GM18858 (cell line): ENCODE data around the gene KRT17.
"Not testable (repeated sequence)": the region's sequence is repeated elsewhere in the genome, so short reads cannot be mapped to it uniquely, and the experiment has no call there.

ENCODE experiments used
- ATAC-seq: cut with Tn5 transposase; IDR thresholded peaks from one replicate; pipeline ENCODE4 v1.9.1; 2021; ENCODE audit not compliant: unreplicated experiment

KRT17 gene

DNA sequence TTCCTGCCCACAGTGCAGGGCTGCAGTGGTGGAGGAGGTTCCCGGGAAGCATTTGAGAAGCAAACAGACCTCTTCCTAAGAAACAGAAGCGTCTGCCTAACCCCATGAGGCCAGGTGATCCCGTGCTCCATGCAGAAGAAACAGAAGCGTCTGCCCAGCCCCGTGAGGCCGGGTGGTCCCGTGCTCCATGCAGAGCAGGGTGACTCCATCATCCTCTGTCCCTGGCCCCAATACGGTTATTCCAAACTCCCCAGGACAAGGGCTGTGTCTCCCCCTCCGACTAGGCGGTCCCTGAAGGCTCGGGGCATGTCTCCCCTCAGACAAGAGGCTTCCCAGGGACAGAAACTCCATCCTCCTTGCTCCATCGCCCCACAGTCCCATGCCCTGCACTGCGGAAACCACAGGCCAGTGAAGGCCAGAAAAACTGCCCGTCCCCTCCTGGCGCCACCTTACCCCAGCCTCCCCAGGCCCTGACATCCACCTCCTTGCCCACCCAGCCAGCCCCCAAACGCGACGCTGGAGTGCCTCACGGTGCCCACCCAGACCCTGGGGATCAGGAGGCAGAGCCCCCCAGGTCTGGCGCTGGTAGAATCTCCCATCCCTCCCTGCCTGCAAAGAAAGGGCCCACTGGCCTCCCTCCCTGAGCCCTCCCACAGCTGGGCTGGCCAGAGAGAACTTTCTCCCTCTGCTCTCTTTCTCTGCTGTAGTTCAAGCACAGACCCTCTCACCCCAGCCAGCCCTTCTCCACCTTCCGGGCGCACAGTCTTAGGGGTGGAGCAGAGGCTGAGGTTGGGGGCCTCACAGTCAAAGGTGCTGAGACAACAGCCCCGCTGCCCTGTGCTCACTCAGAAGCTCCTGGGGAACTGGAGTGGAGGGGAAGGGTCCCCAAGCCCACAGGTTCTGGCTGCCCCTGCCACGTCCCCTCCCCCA, 30.6 kb upstream of the KRT17 start:
- ATAC-seq, result no peak

- ATAC-seq, result no peak
These were observed 29.7 kb upstream of the KRT17 start for GRCh38 chr17:41653892-41654677.

DNA sequence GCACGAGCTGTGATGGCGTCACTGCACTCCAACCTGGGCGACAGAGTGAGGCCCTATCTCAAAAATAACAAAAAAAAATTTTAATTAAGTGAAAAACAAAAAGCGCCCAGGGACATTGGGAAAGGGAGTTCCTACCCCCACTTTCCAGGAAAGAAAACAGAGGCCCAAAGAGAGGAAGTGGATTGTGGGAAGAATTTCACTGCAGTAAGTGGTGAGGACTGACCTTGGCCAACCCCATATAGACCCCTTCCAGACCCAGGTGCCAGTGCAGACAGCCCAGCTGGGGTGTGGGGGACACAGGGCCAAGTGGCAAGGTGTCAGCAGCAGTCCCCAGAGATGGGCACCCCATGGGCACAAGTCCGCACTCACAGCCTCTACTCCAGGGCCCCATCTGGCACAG, 29.0 kb upstream of the KRT17 start:
- ATAC-seq, result no peak

GRCh38 chr17:41652461-41652970, 28.1 kb upstream of the KRT17 start:
- no peak for ATAC-seq

DNA sequence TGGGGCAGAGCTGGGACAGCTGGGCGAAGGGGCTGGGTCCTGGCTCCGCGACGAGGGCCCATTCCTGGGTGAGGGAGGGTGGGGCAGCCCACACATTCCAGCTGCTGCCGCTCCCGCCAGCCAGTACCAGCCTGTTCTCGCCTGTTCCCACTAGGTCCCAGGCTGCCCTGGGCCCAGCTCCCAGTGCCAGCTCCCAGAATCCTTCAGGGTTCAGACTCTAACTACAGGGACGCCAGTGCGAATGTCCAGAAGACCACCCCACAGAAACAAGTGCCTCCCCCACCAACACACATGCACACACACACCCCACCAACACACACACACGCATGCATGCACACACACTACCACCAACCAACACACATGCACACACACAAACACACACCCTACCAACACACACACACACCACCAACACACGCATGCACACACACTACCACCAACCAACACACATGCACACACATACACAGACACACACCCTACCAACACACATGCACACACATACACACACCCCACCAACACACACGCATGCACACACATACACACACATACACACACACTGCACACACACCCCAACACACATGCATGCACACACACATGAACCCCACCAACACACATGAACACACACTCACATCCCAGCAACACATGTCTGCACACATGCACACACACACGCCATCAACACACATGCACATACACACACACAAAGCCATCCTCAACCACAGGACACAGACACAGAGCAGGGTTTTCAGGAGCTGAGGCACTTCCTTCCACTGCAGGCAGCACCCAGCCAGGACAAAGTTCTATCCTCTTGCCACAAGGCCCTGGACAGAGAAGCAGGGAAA, 27.5 kb upstream of the KRT17 start:
- ATAC-seq, result no peak

GRCh38 chr17:41650794-41651624, 26.6 kb upstream of the KRT17 start:
- no peak for ATAC-seq

GRCh38 chr17:41649923-41650519, 25.6 kb upstream of the KRT17 start:
- ATAC-seq, result no peak

DNA sequence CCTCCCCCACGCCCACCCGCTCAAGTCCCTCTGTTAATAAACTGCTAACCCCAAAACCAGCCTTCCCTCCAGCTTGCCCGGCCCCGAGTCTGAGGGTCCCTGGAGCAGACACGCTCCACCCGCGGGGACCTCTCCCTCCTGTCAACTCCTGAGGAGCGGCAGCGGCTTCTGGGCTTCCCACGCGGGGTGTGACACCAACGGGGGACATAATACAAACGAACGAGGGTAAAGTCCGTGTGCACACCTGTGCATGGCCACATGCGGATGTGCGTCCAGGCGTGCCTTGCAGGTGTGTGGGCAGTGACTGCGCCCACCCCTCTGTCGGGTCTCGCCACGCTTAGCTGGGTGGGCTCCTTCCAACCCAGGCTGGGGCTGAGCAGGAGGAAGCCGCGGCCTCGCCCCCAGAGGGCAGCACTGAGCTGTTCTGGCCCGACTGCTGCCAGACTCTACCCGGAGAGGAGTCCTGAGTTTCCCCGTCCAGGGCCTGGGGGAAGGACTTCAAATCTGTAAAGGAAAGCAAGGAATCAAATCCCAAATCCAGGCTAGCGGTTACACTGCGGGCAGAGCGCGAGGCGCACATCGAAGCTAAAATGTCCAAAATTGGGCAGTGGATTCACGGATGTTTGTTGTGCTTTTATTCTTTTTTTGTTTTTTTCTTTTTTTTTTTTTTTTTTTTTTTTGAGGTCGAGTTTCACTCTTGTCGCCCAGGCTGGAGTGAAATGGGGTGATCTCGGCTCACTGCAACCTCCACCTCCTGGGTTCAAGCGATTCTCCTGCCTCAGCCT, 24.2 kb upstream of the KRT17 start:
- ATAC-seq, result no peak

- no peak for ATAC-seq
These were observed 23.6 kb upstream of the KRT17 start for GRCh38 chr17:41647940-41648410.

DNA sequence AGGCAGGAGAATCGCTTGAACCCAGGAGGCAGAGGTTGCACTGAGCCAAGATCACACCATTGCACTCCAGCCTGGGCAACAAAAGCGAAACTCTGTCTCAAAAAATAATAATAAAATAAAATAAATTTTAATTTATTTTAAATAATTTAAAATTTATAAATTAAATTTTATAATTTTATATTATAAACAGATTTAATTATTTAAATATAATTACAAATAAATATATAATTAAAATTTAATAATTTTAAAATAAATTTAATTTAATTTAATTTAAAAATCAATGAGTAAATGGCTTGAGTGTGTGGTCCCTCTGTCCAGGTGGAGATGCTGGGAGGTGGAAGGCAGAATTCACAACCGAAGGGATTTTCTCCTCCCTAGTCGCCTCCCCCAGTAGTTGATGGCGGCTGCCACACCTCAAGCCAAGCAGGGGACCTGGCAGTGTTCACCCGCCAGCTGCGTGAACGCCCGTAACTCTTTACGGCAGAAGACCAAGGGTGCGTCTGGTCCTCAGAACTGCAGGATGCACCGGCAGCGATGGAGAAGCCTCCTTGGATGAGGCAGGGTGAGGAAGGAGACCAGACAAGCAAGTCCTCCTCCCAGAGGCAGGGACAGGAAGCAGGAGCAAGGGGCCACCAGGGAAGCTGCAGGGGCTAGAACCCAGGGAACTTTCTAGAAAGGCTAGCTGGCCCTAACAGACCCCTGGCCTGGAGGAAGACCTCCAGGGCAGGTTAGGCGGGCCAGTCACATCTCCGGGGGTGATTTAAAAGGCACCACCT, 22.9 kb upstream of the KRT17 start:
- ATAC-seq, result no peak

DNA sequence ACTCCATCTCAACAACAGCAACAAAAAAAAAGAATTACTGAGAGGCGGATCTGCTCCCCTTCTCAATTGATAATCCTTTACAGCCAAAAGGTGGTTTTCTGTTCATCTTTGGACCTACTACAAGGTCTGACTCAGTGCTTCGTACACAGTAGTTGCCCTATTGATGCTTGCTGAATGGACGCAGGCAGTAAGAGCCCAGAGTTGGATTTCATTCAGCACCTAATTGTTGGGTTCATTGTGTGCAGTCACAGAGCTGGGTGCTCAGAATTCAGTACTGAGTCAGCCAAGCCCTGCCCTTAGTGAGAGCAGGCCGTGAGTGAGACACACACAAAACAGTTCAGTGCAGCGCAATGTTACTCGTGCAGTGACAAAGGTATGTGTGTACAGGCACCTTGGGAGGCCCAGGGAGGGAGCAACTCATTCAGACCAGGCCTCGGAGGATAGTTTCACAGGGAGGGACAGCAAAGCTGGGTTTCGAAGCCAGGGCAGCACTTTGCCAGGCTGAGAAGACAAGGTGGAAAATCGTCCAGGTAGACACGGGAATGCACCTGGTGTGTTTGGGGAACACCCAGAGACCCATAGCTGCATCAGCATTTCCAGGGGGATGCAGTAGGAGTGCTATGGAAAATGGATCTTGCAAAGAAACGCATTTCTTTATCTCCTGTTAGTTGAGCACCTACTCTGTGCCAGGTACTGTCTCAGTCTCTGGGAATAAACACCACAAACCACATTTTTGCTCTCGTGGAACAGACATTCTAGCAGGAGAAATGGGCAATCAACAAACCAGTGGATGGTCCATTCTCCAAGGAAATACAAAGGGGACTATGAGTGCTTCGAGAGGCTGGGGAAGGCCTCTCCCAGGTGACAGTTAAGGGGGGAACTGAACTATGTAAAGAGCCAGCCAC, 18.1 kb upstream of the KRT17 start:
- ATAC-seq, result no peak

DNA sequence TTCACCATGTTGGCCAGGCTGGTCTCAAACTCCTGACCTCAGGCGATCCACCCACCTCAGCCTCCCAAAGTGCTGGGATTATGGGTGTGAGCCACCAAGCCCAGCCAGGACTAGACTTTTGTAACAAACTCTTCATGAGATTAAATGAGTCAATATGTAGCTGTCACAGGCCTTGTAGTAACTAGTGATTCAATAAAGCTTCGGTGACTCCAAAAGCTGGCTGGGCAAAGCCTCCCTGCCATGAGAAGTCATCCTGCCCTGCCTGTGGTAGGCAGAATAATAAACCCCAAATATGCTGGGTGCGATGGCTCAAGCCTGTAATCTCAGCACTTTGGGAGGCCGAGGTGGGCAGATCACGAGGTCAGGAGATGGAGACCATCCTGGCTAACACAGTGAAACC, 16.2 kb upstream of the KRT17 start:
- ATAC-seq, result not testable (repeated sequence)

- ATAC-seq, result no peak
These were observed 15.4 kb upstream of the KRT17 start for GRCh38 chr17:41639492-41640473.

- ATAC-seq, result no peak
These were observed 14.6 kb upstream of the KRT17 start for GRCh38 chr17:41638941-41639340.

DNA sequence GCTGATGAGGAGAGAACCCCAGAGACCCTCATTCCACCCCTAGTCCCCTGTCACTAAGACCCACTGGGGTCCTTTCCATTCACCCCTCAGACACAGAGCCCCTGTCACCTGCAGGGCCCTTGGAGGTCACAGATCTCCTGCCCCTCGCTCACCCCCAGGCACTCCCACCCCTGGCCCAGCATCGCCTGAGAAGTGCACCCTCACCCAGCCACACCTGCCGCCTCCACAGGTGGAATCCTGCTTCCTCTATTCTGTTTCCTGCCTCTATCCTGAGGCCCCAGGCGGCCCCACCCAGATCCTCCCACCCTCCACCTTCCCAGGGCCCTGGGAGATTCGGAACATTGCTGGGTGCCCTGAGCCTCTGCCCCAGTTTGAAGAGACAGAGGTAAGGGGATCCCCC, 13.8 kb upstream of the KRT17 start:
- no peak for ATAC-seq

DNA sequence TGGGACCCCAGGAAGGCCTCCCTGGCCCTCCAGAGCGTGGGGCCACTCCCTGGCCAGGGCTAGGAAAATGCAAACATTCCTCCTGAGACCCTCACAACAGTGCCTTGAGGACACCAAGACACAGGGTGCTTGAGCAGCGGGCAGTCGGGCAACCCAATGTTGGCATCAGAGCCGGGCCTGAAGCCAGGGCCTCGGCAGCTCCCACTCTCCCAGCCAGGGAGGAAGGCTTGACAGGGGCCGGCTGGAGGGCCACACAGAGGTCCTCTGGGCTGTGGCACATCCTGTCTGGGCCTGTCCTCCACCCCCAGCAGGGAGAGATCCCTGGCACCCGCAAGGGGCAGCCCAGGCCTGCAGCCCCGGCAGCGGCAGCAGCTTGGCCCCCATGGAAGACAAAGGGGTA, 12.3 kb upstream of the KRT17 start:
- ATAC-seq, result no peak
